Activated CD4-positive, alpha-beta T cell treated with anti-CD3 and anti-CD28 coated beads, Interleukin-2, amount 50 U/mL, for 4 hours (primary cell): ENCODE measurements around the gene SKI.

Source experiments
- DNase-seq, 2 experiments: peaks; one replicate each; pipeline ENCODE4 v3.0.0-alpha.2; 2020

Gene SKI

GRCh38 chr1:2358651-2359640 lies 130.8 kb downstream of the SKI start:
- no peak for DNase-seq
